HUDEP-2 (cell line): Measurements from ENCODE around the gene CRTAC1.
A peak's percentile ranks its signal among the peaks of the same experiment; 100 is the strongest.

Experiments used
- DNase-seq, 76 experiments: peaks; one replicate each; lab custom pipeline; 2025; ENCODE audit not compliant: unreplicated experiment in 76 of 76; lab: John Stamatoyannopoulos, UW

The CRTAC1 gene

GRCh38 chr10:97903128-97904017, 127.0 kb downstream of the CRTAC1 start:
- DNase-seq = peak in 1 of 76 experiments; percentile 5

DNA sequence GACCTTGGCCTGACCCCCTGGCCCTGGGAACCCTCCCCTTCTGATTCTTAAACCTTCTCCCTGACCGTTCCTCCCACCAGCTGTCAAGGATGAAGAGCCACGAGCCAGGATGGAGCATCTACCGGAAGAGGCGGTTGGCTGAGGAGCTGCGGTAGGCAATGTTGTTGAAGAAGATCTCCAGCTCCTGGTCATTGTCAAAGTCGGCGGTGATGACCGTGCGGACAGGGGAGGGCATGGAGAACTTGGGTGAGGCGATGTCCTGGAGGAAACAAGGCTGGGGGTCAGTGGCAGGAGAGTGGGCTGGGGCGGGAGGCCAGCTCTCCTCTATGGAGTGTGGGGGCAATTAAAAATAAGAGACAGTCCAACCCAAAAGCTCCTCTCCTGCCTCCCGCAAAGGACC, 129.0 kb downstream of the CRTAC1 start:
- no peak for DNase-seq

- peak in 9 of 76 experiments; percentile 3 to 33 (median 19) for DNase-seq
Observed at GRCh38 chr10:97898429-97898828, 132.0 kb downstream of the CRTAC1 start.

GRCh38 chr10:97896756-97897358, 133.6 kb downstream of the CRTAC1 start:
- DNase-seq = no peak

DNA sequence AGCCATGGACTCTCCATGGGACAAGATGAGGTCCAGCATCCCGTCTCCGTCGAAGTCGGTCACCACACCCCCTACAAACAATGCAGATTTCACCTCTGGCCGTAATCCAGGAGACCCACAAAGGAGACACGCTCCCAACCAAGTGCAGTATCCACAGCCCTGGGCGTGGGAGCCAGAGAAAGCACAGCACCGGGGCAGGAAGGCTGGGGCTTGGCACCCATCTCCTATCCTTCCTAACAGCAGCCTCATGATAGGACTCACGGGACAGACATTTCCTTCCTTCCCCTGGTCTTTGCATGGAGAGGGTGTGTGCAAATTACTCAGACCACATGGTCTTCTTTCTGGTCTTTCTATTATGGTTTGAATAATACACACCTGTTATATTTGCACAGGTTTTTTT, 134.5 kb downstream of the CRTAC1 start:
- no peak for DNase-seq

DNA sequence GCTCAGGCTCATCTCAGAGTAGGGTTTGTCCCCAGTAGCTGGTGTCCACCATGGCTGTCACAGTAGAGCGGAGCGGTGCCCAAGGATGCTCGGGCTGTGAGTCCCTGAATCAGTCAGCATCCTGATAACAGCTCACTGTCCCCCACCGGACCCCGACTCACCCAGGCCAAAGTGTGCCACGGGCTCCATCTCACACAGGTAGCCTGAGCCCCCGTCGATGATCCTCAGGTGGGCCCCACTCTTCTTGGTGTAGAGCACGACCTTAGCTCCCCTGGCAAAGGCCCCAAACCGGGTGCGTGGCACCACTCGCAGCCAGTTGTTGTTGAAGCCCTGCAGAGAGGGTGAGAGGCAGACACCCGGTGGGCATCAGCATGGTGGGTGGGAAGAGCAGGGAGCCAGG, 135.3 kb downstream of the CRTAC1 start:
- no peak for DNase-seq

GRCh38 chr10:97894092-97894491, 136.3 kb downstream of the CRTAC1 start:
- DNase-seq = no peak

- DNase-seq = no peak
Observed at GRCh38 chr10:97892939-97893338, 137.5 kb downstream of the CRTAC1 start.

GRCh38 chr10:97892506-97892905, 137.9 kb downstream of the CRTAC1 start:
- DNase-seq = no peak

DNA sequence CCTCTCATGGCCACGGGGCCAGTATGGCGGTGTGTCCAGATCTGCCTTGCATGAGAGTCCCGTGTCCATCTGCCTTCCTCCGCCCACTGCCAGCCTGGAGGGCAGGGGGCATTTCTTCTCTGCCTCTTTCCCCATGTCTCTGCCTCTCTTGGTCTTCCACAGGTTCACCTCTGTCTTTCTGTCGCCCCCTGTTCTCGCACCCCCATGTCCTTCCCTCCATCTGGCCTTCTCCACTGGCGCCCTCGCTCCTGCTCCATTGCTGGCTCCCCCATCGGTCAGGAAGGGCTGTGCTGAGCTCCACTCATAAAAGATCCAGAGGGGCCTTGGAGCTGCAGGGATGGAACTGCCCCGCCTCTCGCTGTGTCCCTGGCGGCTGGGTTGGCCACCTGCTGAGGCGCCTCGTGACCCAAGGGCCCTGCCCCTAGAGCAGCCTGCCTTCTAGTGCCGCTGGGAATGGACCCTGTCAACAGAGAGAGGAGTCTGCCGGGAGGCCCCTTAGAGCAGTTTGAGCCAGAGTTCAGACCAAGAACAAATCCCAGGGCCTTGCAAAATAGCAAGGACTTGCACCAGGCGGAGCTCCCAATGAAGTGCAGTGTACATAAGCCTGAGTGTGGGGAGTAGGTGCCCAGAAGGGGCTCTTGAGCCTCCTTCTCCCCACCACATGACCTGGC, 138.8 kb downstream of the CRTAC1 start:
- no peak for DNase-seq

- no peak for DNase-seq
Observed at GRCh38 chr10:97889461-97890265, 140.8 kb downstream of the CRTAC1 start.

DNA sequence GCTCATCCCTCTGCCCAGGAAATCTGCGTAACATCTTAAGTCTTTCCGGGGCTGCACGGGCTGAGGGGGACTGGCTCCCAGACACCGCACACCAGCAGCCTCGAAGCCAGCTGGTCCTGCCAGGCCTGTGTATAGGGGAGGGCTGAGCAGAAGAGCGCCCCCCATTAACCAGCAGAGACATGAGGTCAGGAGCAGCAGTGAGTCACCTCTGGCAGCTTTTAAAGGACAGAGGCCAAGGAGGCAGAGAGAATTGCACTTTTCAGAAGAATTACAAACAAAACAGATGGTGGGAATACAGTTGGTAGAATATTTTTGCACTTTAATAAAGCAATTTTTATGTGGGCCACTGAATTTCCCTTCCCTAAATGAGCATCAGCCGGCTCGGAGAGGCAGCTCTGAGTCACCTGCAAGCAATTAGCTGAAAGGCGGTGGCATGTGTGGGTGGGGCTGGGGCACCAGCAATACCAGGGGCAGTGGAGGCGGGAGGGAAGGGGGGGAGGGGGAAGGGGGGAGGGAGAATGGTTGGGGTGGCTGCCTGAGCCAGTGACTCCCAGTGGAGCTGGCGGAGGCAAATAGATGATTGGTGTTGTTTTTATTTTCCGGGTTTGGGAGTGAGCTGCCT, 141.7 kb downstream of the CRTAC1 start:
- DNase-seq = no peak

GRCh38 chr10:97888134-97888533, 142.3 kb downstream of the CRTAC1 start:
- DNase-seq = no peak

GRCh38 chr10:97887399-97887798, 143.0 kb downstream of the CRTAC1 start:
- peak in 2 of 76 experiments; percentile 9 to 17 for DNase-seq

- DNase-seq = no peak
Observed at GRCh38 chr10:97886286-97886685, 144.1 kb downstream of the CRTAC1 start.

DNA sequence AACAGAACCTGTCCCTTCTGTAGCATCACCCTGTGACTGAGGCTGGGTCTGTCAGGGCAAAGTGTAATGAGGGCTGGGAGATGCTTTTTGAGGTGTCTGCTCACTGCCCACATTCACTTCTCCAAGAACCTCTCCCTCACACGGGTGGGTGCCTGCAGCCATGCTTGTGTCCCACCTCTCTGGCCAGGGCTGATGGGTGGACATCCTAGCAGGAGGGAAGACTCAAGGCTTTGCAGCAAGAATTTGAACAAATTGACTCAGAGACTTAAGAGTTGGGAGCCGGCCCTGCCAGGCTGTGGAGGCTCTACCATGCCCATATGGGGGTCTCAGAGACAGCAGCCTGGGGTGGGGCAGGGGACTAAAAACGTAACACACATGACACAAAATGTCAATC, 147.3 kb downstream of the CRTAC1 start:
- DNase-seq = no peak

- peak in 2 of 76 experiments; percentile 21 to 35 for DNase-seq
Observed at GRCh38 chr10:97882142-97883091, 148.0 kb downstream of the CRTAC1 start.

GRCh38 chr10:97880109-97880508, 150.3 kb downstream of the CRTAC1 start:
- no peak for DNase-seq

DNA sequence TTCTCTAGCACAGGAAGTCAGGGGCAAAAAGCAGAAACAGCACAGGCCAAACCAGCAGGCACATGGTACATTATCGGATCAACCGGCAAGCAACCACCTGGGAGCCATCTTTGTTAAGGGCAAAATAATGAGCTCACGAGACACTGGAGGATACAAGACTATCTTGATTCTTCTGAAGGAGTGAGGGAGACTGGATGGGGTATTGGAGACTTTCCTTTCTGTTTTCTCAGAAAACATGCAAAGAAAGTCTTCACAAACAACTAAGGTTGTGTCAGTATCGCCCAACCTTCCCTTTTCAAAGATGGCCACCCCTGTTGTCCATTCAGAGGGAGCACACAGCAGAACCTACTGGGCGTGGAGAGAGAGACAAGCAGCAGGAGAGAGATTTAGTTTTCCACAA, 151.2 kb downstream of the CRTAC1 start:
- peak in 1 of 76 experiments; percentile 7 for DNase-seq
